Thoracic aorta (tissue), 2 donors: Measurements from ENCODE around the gene MNX1. TPM values are rescaled to one million over a fixed set of nuclear protein-coding genes. Genes with fewer than 3 reads are reported as not detected.

Experiments
- ATAC-seq: fragments of 150-250 bp; one replicate; pipeline ENCODE4 v1.8.0; 2017; ENCODE audit warnings: low read depth; ENCODE audit not compliant: insufficient number of reproducible peaks, low FRiP score
- DNase-seq: peaks from one replicate; pipeline ENCODE4 v3.0.0-alpha.2; 2020; ENCODE audit warnings: low spot score
- H3K27ac ChIP-seq, 2 donors: fragments of 200-600 bp; sonication (generic); 1 replicate in 1 of 2; 2 replicates in 1 of 2; pipeline ENCODE4 v1.5.1; 2016; ENCODE audit warnings: mild to moderate bottlenecking in 2 of 2, moderate library complexity in 2 of 2
- H3K27me3 ChIP-seq: fragments of 200-600 bp; sonication (generic); replicated peaks from 2 replicates; pipeline ENCODE4 v1.6.0; 2016; ENCODE audit warnings: mild to moderate bottlenecking; ENCODE audit not compliant: insufficient read depth
- H3K36me3 ChIP-seq: fragments of 200-600 bp; sonication (generic); one replicate; pipeline ENCODE4 v1.5.1; 2016
- H3K4me1 ChIP-seq, 2 donors: fragments of 200-600 bp; sonication (generic); 1 replicate in 1 of 2; 2 replicates in 1 of 2; pipeline versions ENCODE4 v1.5.1 to v1.6.0; 2016; ENCODE audit warnings: low read depth in 2 of 2, mild to moderate bottlenecking in 1 of 2; ENCODE audit not compliant: control insufficient read depth in 1 of 2
- H3K4me3 ChIP-seq: fragments of 200-600 bp; sonication (generic); 2 replicates; pipeline ENCODE4 v1.5.1; 2016; ENCODE audit warnings: mild to moderate bottlenecking
- H3K9me3 ChIP-seq: fragments of 200-600 bp; sonication (generic); 2 replicates; pipeline ENCODE4 v1.5.1; 2016
- CTCF ChIP-seq: fragments of 200-600 bp; sonication (generic); IDR thresholded peaks from one replicate; pipeline ENCODE4 v1.5.1; 2019; ENCODE audit warnings: antibody characterized with exemption
- total RNA-seq, 2 donors: library from RNA; depleted of rRNA; stranded (reverse); fragments of >200 nt; gene quantifications; one replicate each; pipeline versions ENCODE4 v1.1.0 to v1.2.3, GENCODE V29; 2016

MNX1 gene
- total RNA-seq, 2 donors from 2014 or later: not detected

GRCh38 chr7:156975620-156976019, 34.8 kb downstream of the MNX1 start:
- peaks cover 3% of the 10 kb centered on the region for H3K9me3 ChIP-seq
- H3K4me3 ChIP-seq: no peak overlapping the region
- H3K4me1 ChIP-seq: no peaks in the 10 kb centered on the region
- ATAC-seq (no peak), DNase-seq (no peak)
- H3K36me3 ChIP-seq: no peaks in the 10 kb centered on the region
- H3K27ac ChIP-seq: no peak overlapping the region
- no peaks in the 10 kb centered on the region for H3K27me3 ChIP-seq
- TF ChIP-seq CTCF: no peak

GRCh38 chr7:156969972-156970420, 40.5 kb downstream of the MNX1 start:
- no peaks in the 10 kb centered on the region for H3K27me3 ChIP-seq
- H3K4me1 ChIP-seq: no peaks in the 10 kb centered on the region
- ATAC-seq (no peak), DNase-seq (no peak)
- H3K27ac ChIP-seq: no peak overlapping the region
- no peak overlapping the region for H3K4me3 ChIP-seq
- TF ChIP-seq CTCF: no peak
- peaks cover 25% of the 10 kb centered on the region for H3K36me3 ChIP-seq
- no peaks in the 10 kb centered on the region for H3K9me3 ChIP-seq

GRCh38 chr7:156968183-156968582, 42.3 kb downstream of the MNX1 start:
- DNase-seq (no peak), ATAC-seq (no peak)
- Histone ChIP-seq H3K4me1 (no peaks in the 10 kb centered on the region), H3K27ac (no peak overlapping the region), H3K4me3 (no peak overlapping the region), H3K36me3 (peaks cover 38% of the 10 kb centered on the region), H3K27me3 (no peaks in the 10 kb centered on the region), H3K9me3 (no peaks in the 10 kb centered on the region)
- TF ChIP-seq CTCF: no peak

- Histone ChIP-seq H3K4me1 (no peaks in the 10 kb centered on the region), H3K27me3 (no peaks in the 10 kb centered on the region), H3K36me3 (peaks cover 54% of the 10 kb centered on the region), H3K27ac (no peak overlapping the region), H3K4me3 (no peak overlapping the region), H3K9me3 (no peaks in the 10 kb centered on the region)
- DNase-seq: no peak
- ATAC-seq: no peak
- no peak for TF ChIP-seq CTCF
Observed at GRCh38 chr7:156966387-156966786, 44.1 kb downstream of the MNX1 start.

GRCh38 chr7:156964971-156965370, 45.5 kb downstream of the MNX1 start:
- no peaks in the 10 kb centered on the region for H3K9me3 ChIP-seq
- no peak overlapping the region for H3K4me3 ChIP-seq
- no peaks in the 10 kb centered on the region for H3K27me3 ChIP-seq
- H3K4me1 ChIP-seq: no peaks in the 10 kb centered on the region
- no peak overlapping the region for H3K27ac ChIP-seq
- DNase-seq (no peak), ATAC-seq (no peak)
- no peak for TF ChIP-seq CTCF
- H3K36me3 ChIP-seq: peaks cover 57% of the 10 kb centered on the region
